Head of caudate nucleus (tissue), 42 donors: ENCODE data around the gene AKAP13.
A peak's percentile ranks its signal among the peaks of the same experiment; 100 is the strongest.

Source experiments
- DNase-seq, 42 donors: peaks; one replicate each; pipeline versions ENCODE4 v3.0.0 to v3.0.0-alpha.2; 2020 to 2021; ENCODE audit warnings: mixed read lengths in 7 of 42
- intact Hi-C: fragments of 100-400 bp; cut with DNase I; formaldehyde crosslinking; loops from one replicate; pipeline ENCODE4 v1.15.0; 2022

The AKAP13 gene

GRCh38 chr15:85595804-85596536 is 215.6 kb downstream of the AKAP13 start:
- no peak for DNase-seq
- intact Hi-C loops = no loop called here

GRCh38 chr15:85597155-85597815 is 216.9 kb downstream of the AKAP13 start:
- DNase-seq = no peak
- intact Hi-C loops = no loop called here

GRCh38 chr15:85598219-85598618 is 217.8 kb downstream of the AKAP13 start:
- intact Hi-C loops = no loop called here
- DNase-seq = no peak

- no peak for DNase-seq
- intact Hi-C loops = no loop called here
Measured at GRCh38 chr15:85598718-85599398, 218.5 kb downstream of the AKAP13 start.

GRCh38 chr15:85600001-85600400 is 219.6 kb downstream of the AKAP13 start:
- intact Hi-C loops = no loop called here
- no peak for DNase-seq

GRCh38 chr15:85603160-85603559 is 222.8 kb downstream of the AKAP13 start:
- intact Hi-C loops = no loop called here
- DNase-seq = no peak

GRCh38 chr15:85603703-85604102 is 223.3 kb downstream of the AKAP13 start:
- DNase-seq = no peak
- intact Hi-C loops = no loop called here

GRCh38 chr15:85604194-85604593 is 223.8 kb downstream of the AKAP13 start:
- DNase-seq = no peak
- intact Hi-C loops = no loop called here

GRCh38 chr15:85606738-85607137 is 226.3 kb downstream of the AKAP13 start:
- intact Hi-C loops = no loop called here

GRCh38 chr15:85607141-85607806 is 226.9 kb downstream of the AKAP13 start:
- intact Hi-C loops = no loop called here
- DNase-seq = no peak

More at GRCh38 chr15:85606738-85607137, 226.3 kb downstream of the AKAP13 start:
- no peak for DNase-seq

GRCh38 chr15:85607842-85608241 is 227.4 kb downstream of the AKAP13 start:
- DNase-seq = no peak
- intact Hi-C loops = no loop called here

GRCh38 chr15:85609492-85609891 is 229.1 kb downstream of the AKAP13 start:
- intact Hi-C loops = no loop called here
- DNase-seq = no peak

- intact Hi-C loops = no loop called here
- peak in 2 of 42 donors; percentile 22 to 40 for DNase-seq
Measured at GRCh38 chr15:85611361-85611760, 231.0 kb downstream of the AKAP13 start.

- DNase-seq = no peak
- intact Hi-C loops = no loop called here
Measured at GRCh38 chr15:85614059-85614458, 233.7 kb downstream of the AKAP13 start.

- intact Hi-C loops = no loop called here
- peak in 2 of 42 donors; percentile 20 to 42 for DNase-seq
Measured at GRCh38 chr15:85615930-85616329, 235.5 kb downstream of the AKAP13 start.

- DNase-seq = no peak
- intact Hi-C loops = no loop called here
Measured at GRCh38 chr15:85616549-85617110, 236.2 kb downstream of the AKAP13 start.

GRCh38 chr15:85618228-85618505 is 237.8 kb downstream of the AKAP13 start:
- intact Hi-C loops = no loop called here
- DNase-seq = no peak

GRCh38 chr15:85618956-85619491 is 238.6 kb downstream of the AKAP13 start:
- DNase-seq = peak; percentile 17 to 94 (median 72)
- intact Hi-C loops = no loop called here

GRCh38 chr15:85619992-85620689 is 239.7 kb downstream of the AKAP13 start:
- intact Hi-C loops = no loop called here

More at GRCh38 chr15:85619992-85620689, 239.7 kb downstream of the AKAP13 start:
- peak in 6 of 42 donors; percentile 10 to 47 (median 21) for DNase-seq
